Right lobe of liver (tissue), 4 donors: Measurements from ENCODE around the gene EIF4G3.

Experiments
- CTCF ChIP-seq, 4 donors: fragments of 200-600 bp in 3 of 4; fragments of 450-650 bp in 1 of 4; IDR thresholded peaks; one replicate each; pipeline versions ENCODE4 v1.5.1 to v1.8.0; 2016 to 2022; ENCODE audit warnings: antibody characterized with exemption in 4 of 4, mild to moderate bottlenecking in 2 of 4
- POLR2A ChIP-seq: fragments of 450-650 bp; IDR thresholded peaks from one replicate; pipeline ENCODE4 v1.6.1; 2017; ENCODE audit warnings: antibody characterized with exemption, mild to moderate bottlenecking
- donor health status: DM: no; HTN: no; CAD: no.
- donor health status: DM: no; HTN: no; CAD: no.
- donor health status: DM: no; HTN: yes; CAD: no.

- TF ChIP-seq CTCF (IDR thresholded peaks at IDR 0.05) = no peak
- TF ChIP-seq POLR2A = no peak
Observed at GRCh38 chr1:21149430-21149854, 27.3 kb downstream of the EIF4G3 start.
